Fibroblast of lung (primary cell): ENCODE results near the gene GDPD3. TPM values are rescaled to one million over a fixed set of nuclear protein-coding genes. Genes with fewer than 3 reads are reported as not detected.

ENCODE experiments used
- DNase-seq, 2 donors: peaks; one replicate each; pipeline versions ENCODE4 v3.0.0 to v3.0.0-alpha.2; 2010; ENCODE audit warnings: low read depth in 2 of 2
- H2AFZ ChIP-seq: 2 replicates; pipeline ENCODE4 v1.5.1; 2012; ENCODE audit warnings: low read length, control low read depth, inconsistent platforms
- H3K27ac ChIP-seq: 2 replicates; pipeline ENCODE4 v1.5.1; 2011; ENCODE audit warnings: low read length, control low read depth; ENCODE audit not compliant: insufficient read depth
- H3K27me3 ChIP-seq: 2 replicates; pipeline ENCODE4 v1.5.1; 2011; ENCODE audit warnings: mild to moderate bottlenecking, low read length; ENCODE audit not compliant: control insufficient read depth, insufficient read depth
- H3K36me3 ChIP-seq: 2 replicates; pipeline ENCODE4 v1.5.1; 2011; ENCODE audit warnings: low read length; ENCODE audit not compliant: control insufficient read depth, insufficient read depth
- H3K4me1 ChIP-seq: 2 replicates; pipeline ENCODE4 v1.5.1; 2011; ENCODE audit warnings: low read length; ENCODE audit not compliant: control insufficient read depth, insufficient read depth; ENCODE audit errors: extremely low read depth
- H3K4me2 ChIP-seq: 2 replicates; pipeline ENCODE4 v1.5.1; 2011; ENCODE audit warnings: low read length, control low read depth; ENCODE audit not compliant: insufficient read depth; ENCODE audit errors: extremely low read depth
- H3K4me3 ChIP-seq, 4 experiments: fragments of 200-600 bp in 1 of 4; sonication (generic) in 1 of 4; replicated peaks in 1 of 4; 2 replicates each; pipeline ENCODE4 v1.5.1; 2011 to 2016; ENCODE audit warnings: low read length in 4 of 4, low read depth in 3 of 4, mild to moderate bottlenecking in 3 of 4, control low read depth in 2 of 4, inconsistent platforms in 1 of 4, mixed read lengths in 1 of 4; ENCODE audit not compliant: insufficient read depth in 1 of 4; ENCODE audit errors: control extremely low read depth in 1 of 4
- H3K79me2 ChIP-seq: 2 replicates; pipeline ENCODE4 v1.5.1; 2012; ENCODE audit warnings: mild to moderate bottlenecking, low read length, inconsistent platforms; ENCODE audit not compliant: control insufficient read depth, insufficient read depth
- H3K9ac ChIP-seq: 2 replicates; pipeline ENCODE4 v1.5.1; 2011; ENCODE audit warnings: mild to moderate bottlenecking, low read length, control low read depth; ENCODE audit not compliant: insufficient read depth
- H3K9me3 ChIP-seq: 2 replicates; pipeline ENCODE4 v1.5.1; 2012; ENCODE audit warnings: low read depth, low read length; ENCODE audit not compliant: control insufficient read depth, insufficient read depth
- H4K20me1 ChIP-seq: 2 replicates; pipeline ENCODE4 v1.5.1; 2011; ENCODE audit warnings: low read length; ENCODE audit not compliant: control insufficient read depth, insufficient read depth; ENCODE audit errors: extremely low read depth
- CTCF ChIP-seq, 2 donors: IDR thresholded peaks in 1 of 2; conservative IDR thresholded peaks in 1 of 2; 1 replicate in 1 of 2; 2 replicates in 1 of 2; pipeline ENCODE4 v1.5.1; 2011 to 2012; ENCODE audit warnings: low read length in 2 of 2, control low read depth in 1 of 2, inconsistent platforms in 1 of 2, low read depth in 1 of 2, mild to moderate bottlenecking in 1 of 2
- EZH2 ChIP-seq: IDR thresholded peaks from 2 replicates; pipeline ENCODE4 v1.5.1; 2012; ENCODE audit warnings: low read length, control low read depth, mild to moderate bottlenecking; ENCODE audit errors: missing control alignments
- polyA plus RNA-seq, 2 donors: library from polyadenylated mRNA; depleted of rRNA in 1 of 2; stranded (reverse) in 1 of 2; unstranded in 1 of 2; fragments of >200 nt; gene quantifications; 2 replicates each; pipeline ENCODE4 v1.2.1, GENCODE V29; 2011 to 2012; ENCODE audit warnings: missing spikeins in 1 of 2
- total RNA-seq: library from RNA; depleted of rRNA; stranded (reverse); fragments of >200 nt; gene quantifications from 2 replicates; pipeline ENCODE4 v1.2.1, GENCODE V29; 2014

Gene GDPD3
- total and polyA plus RNA-seq, 2 donors (not counting 1 experiment from before 2014, with no cell fraction given): 1.2 TPM

DNA sequence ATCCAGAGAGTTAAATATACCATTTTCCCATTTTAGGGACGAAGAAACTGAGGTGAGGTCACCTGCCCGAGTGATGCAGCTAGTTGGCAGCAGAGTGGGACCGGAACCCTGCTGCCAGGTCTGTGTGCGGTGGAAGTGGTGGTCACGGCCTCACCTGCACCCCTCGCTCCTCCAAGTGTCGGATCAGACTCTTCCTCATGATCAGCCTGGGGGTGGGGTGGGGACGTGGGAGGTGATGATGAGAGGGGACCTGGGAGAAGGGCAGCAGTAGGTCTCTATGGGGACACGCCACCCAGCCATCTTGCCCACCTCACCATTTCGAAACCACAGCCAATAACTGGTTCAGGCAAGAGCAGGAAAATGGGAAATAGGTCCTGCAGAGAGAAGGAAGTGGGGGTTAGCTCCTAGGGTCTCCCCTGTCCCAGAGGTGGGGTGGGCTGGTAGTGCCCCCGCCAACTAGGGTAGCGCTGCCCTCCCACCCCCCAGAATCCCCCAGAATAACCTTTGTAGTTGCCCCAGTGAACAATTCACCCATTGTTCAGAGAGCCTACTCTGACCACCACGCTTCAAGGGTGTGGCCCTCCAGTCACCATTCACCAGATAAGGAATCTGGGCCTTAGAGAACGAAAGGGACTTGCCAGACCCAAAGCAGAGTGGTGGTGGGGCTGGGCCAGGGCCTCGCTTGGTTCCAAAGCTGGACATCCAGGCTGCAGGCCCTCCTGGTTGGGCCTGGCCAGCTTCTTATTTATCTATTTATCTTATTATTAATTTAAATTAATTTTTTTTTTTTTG, 5.1 kb downstream of the GDPD3 start:
- H3K79me2 ChIP-seq: no peaks in the 10 kb centered on the region
- no peak overlapping the region for H3K4me2 ChIP-seq
- peaks cover 3% of the 10 kb centered on the region for H3K4me1 ChIP-seq
- no peak for DNase-seq
- H3K9me3 ChIP-seq: no peaks in the 10 kb centered on the region
- H3K27ac ChIP-seq: no peak overlapping the region
- no peak overlapping the region for H3K9ac ChIP-seq
- no peak for TF ChIP-seq EZH2
- TF ChIP-seq CTCF (conservative IDR thresholded peaks at IDR 0.05 in 1 of 2, IDR thresholded peaks at IDR 0.05 in 1 of 2; ENCODE audit: low read depth in 1 of 2, low read length in 2 of 2): no peak
- H2AFZ ChIP-seq: no peak overlapping the region
- no peaks in the 10 kb centered on the region for H4K20me1 ChIP-seq
- H3K27me3 ChIP-seq: no peaks in the 10 kb centered on the region
- H3K36me3 ChIP-seq: peaks cover 16% of the 10 kb centered on the region
- no peak overlapping the region for H3K4me3 ChIP-seq

DNA sequence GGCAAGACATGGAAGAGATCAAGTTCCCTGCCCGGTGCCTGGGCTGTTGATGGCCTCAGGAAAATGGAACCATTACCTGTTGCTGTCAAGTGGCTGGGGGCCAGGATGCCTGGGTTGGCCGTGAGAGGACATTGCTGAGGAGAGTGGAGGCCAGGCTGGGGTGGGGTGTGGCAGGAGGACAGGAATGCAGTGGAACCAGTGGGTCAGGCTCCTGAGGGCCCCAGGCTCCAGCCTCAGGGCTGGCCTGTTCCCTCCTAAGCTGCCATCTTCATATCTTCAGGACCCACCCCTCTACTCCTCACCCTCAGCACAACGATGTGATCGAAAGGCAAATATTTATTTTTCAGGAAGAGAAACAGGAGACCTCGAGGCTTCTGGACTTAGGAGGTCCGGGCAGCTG, 8.8 kb downstream of the GDPD3 start:
- no peaks in the 10 kb centered on the region for H3K27me3 ChIP-seq
- peaks cover 7% of the 10 kb centered on the region for H3K36me3 ChIP-seq
- no peak for DNase-seq
- no peak overlapping the region for H3K4me2 ChIP-seq
- no peak overlapping the region for H3K4me3 ChIP-seq
- H2AFZ ChIP-seq: no peak overlapping the region
- no peak overlapping the region for H3K9ac ChIP-seq
- H3K9me3 ChIP-seq: no peaks in the 10 kb centered on the region
- TF ChIP-seq EZH2 (no peak), CTCF (conservative IDR thresholded peaks at IDR 0.05 in 1 of 2, IDR thresholded peaks at IDR 0.05 in 1 of 2; ENCODE audit: low read depth in 1 of 2, low read length in 2 of 2) (no peak)
- no peaks in the 10 kb centered on the region for H3K4me1 ChIP-seq
- H3K79me2 ChIP-seq: no peaks in the 10 kb centered on the region
- no peaks in the 10 kb centered on the region for H4K20me1 ChIP-seq
- no peak overlapping the region for H3K27ac ChIP-seq

DNA sequence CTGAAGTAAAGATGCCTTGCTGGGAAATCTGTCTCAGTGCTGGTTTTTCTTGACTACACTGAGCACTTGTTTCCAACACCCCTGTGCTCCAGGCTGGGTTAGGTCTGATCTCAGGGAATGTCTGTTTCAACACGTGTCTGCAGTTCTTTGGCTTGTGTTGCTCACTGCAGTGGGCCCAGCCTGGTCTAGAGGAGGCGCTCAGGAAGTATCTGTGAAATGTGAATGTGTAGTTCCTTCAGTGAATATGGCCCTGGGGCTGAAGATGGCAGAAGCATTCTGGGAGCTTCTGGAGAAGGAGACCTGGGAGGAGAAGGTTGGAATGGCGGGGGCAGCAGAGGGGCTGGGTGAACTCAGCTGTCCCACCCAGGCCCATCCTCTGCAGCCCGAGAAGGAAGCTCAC, 9.2 kb downstream of the GDPD3 start:
- Histone ChIP-seq H3K4me3 (no peak overlapping the region), H3K79me2 (no peaks in the 10 kb centered on the region), H3K27me3 (no peaks in the 10 kb centered on the region), H3K27ac (no peak overlapping the region), H3K9me3 (no peaks in the 10 kb centered on the region), H3K36me3 (peaks cover 7% of the 10 kb centered on the region), H3K4me1 (no peaks in the 10 kb centered on the region), H3K4me2 (no peak overlapping the region), H3K9ac (no peak overlapping the region), H2AFZ (no peak overlapping the region), H4K20me1 (no peaks in the 10 kb centered on the region)
- DNase-seq: no peak
- TF ChIP-seq CTCF (conservative IDR thresholded peaks at IDR 0.05 in 1 of 2, IDR thresholded peaks at IDR 0.05 in 1 of 2; ENCODE audit: low read depth in 1 of 2, low read length in 2 of 2) (no peak), EZH2 (no peak)
